RWPE2 (cell line): ENCODE results near the gene CALHM3.

ENCODE experiments used
- ATAC-seq: fragments of 200-7000 bp; cut with Tn5 transposase; 3 replicates; pipeline ENCODE4 v1.9.1; 2021; ENCODE audit warnings: low read depth
- DNase-seq: peaks from one replicate; pipeline ENCODE4 v3.0.0-alpha.2; 2020; ENCODE audit warnings: low spot score
- H3K27ac ChIP-seq: fragments of 450-650 bp; 2 replicates; pipeline ENCODE4 v1.5.1; 2017; ENCODE audit warnings: mild to moderate bottlenecking; ENCODE audit not compliant: poor library complexity, severe bottlenecking
- H3K27me3 ChIP-seq: fragments of 250-450 bp; sonication (Bioruptor Pico); 2 replicates; pipeline ENCODE4 v1.5.1; 2021; ENCODE audit warnings: mild to moderate bottlenecking, moderate library complexity; ENCODE audit not compliant: insufficient read depth, poor library complexity, severe bottlenecking
- H3K36me3 ChIP-seq: fragments of 250-450 bp; sonication (Bioruptor Pico); 2 replicates; pipeline ENCODE4 v1.5.1; 2020; ENCODE audit warnings: low read depth, mild to moderate bottlenecking, moderate library complexity
- H3K4me1 ChIP-seq: fragments of 250-450 bp; sonication (Bioruptor Pico); 2 replicates; pipeline ENCODE4 v1.5.1; 2021; ENCODE audit warnings: mild to moderate bottlenecking, moderate library complexity; ENCODE audit not compliant: insufficient read depth, poor library complexity, severe bottlenecking
- H3K4me3 ChIP-seq: fragments of 250-450 bp; sonication (Bioruptor Pico); 2 replicates; pipeline ENCODE4 v1.5.1; 2021; ENCODE audit warnings: mild to moderate bottlenecking, moderate library complexity; ENCODE audit not compliant: severe bottlenecking
- H3K9me3 ChIP-seq: fragments of 250-450 bp; sonication (Bioruptor Pico); 2 replicates; pipeline ENCODE4 v1.5.1; 2021; ENCODE audit warnings: mild to moderate bottlenecking, moderate library complexity; ENCODE audit not compliant: severe bottlenecking
- CTCF ChIP-seq: fragments of 450-650 bp; IDR thresholded peaks from one replicate; pipeline ENCODE4 v1.5.1; 2017; ENCODE audit warnings: mild to moderate bottlenecking, moderate library complexity; ENCODE audit not compliant: poor library complexity, severe bottlenecking

The CALHM3 gene

GRCh38 chr10:103458720-103459119 is 20.3 kb downstream of the CALHM3 start, which contains the start of gene CALHM1:
Gene CALHM1, minus strand, starts transcription at chr10:103458900. Its CDS starts 149 bp downstream, at chr10:103458751.
- Histone ChIP-seq H3K9me3 (no peaks in the 10 kb centered on the region), H3K36me3 (no peaks in the 10 kb centered on the region), H3K4me3 (no peak within 1 kb of the TSS), H3K27me3 (no peaks in the 10 kb centered on the region), H3K4me1 (no peaks in the 10 kb centered on the region), H3K27ac (no peak within 1 kb of the TSS)
- DNase-seq (no peak), ATAC-seq (no peak)
- TF ChIP-seq CTCF: no peak

GRCh38 chr10:103457896-103458583 is 21.0 kb downstream of the CALHM3 start:
- no peaks in the 10 kb centered on the region for H3K27me3 ChIP-seq
- TF ChIP-seq CTCF: no peak
- H3K4me1 ChIP-seq: no peaks in the 10 kb centered on the region
- ATAC-seq (no peak), DNase-seq (no peak)
- no peak overlapping the region for H3K4me3 ChIP-seq
- H3K27ac ChIP-seq: no peak overlapping the region
- no peaks in the 10 kb centered on the region for H3K9me3 ChIP-seq
- H3K36me3 ChIP-seq: no peaks in the 10 kb centered on the region

GRCh38 chr10:103457176-103457712 is 21.8 kb downstream of the CALHM3 start:
- Histone ChIP-seq H3K27ac (no peak overlapping the region), H3K4me1 (no peaks in the 10 kb centered on the region), H3K27me3 (no peaks in the 10 kb centered on the region), H3K36me3 (no peaks in the 10 kb centered on the region), H3K9me3 (no peaks in the 10 kb centered on the region), H3K4me3 (no peak overlapping the region)
- DNase-seq (no peak), ATAC-seq (no peak)
- no peak for TF ChIP-seq CTCF

GRCh38 chr10:103456074-103456660 is 22.9 kb downstream of the CALHM3 start:
- Histone ChIP-seq H3K4me3 (no peak overlapping the region), H3K9me3 (no peaks in the 10 kb centered on the region), H3K4me1 (peaks cover 5% of the 10 kb centered on the region), H3K27ac (no peak overlapping the region), H3K36me3 (no peaks in the 10 kb centered on the region), H3K27me3 (no peaks in the 10 kb centered on the region)
- no peak for ATAC-seq
- TF ChIP-seq CTCF: no peak
- no peak for DNase-seq

- no peak for DNase-seq
- no peaks in the 10 kb centered on the region for H3K9me3 ChIP-seq
- H3K36me3 ChIP-seq: no peaks in the 10 kb centered on the region
- TF ChIP-seq CTCF: no peak
- no peak overlapping the region for H3K4me3 ChIP-seq
- no peak overlapping the region for H3K27ac ChIP-seq
- H3K4me1 ChIP-seq: peaks cover 6% of the 10 kb centered on the region
- ATAC-seq: no peak
- H3K27me3 ChIP-seq: no peaks in the 10 kb centered on the region
Measured at GRCh38 chr10:103455235-103455634, 23.8 kb downstream of the CALHM3 start.
